HG03565 (cell line): ENCODE measurements around the gene ADAMTS12.

Experiments used
- ATAC-seq: cut with Tn5 transposase; IDR thresholded peaks from one replicate; pipeline ENCODE4 v1.9.1; 2021; ENCODE audit warnings: mild to moderate bottlenecking, moderate library complexity; ENCODE audit not compliant: unreplicated experiment

The ADAMTS12 gene

GRCh38 chr5:33725806-33726205 is 166.0 kb downstream of the ADAMTS12 start:
- no peak for ATAC-seq

GRCh38 chr5:33721491-33722200 is 170.1 kb downstream of the ADAMTS12 start:
- ATAC-seq = no peak

- no peak for ATAC-seq
Observed at GRCh38 chr5:33720176-33720575, 171.6 kb downstream of the ADAMTS12 start.

- no peak for ATAC-seq
Observed at GRCh38 chr5:33719769-33720168, 172.0 kb downstream of the ADAMTS12 start.

GRCh38 chr5:33715661-33716060 is 176.1 kb downstream of the ADAMTS12 start:
- ATAC-seq = no peak

GRCh38 chr5:33713136-33713765 is 178.5 kb downstream of the ADAMTS12 start:
- peak; percentile 84 for ATAC-seq

DNA sequence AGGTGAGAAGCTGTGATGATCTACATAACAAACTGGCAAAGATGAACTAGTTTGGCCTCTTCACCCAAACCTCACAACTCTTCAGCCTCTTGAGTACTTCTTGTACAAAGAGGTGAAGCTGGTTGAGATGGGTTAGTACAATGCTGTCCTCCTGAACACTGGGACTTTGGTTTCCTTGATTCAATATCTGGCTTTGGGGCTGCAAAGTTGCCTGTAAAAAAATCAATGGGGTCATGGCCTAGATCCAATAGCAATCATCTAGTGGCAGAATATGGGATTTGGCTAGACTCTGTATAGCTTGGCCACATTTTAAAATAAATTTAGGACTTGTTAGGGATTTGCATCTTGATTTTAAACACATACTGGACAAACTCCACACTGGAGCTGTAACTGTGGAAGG is 179.1 kb downstream of the ADAMTS12 start:
- no peak for ATAC-seq

DNA sequence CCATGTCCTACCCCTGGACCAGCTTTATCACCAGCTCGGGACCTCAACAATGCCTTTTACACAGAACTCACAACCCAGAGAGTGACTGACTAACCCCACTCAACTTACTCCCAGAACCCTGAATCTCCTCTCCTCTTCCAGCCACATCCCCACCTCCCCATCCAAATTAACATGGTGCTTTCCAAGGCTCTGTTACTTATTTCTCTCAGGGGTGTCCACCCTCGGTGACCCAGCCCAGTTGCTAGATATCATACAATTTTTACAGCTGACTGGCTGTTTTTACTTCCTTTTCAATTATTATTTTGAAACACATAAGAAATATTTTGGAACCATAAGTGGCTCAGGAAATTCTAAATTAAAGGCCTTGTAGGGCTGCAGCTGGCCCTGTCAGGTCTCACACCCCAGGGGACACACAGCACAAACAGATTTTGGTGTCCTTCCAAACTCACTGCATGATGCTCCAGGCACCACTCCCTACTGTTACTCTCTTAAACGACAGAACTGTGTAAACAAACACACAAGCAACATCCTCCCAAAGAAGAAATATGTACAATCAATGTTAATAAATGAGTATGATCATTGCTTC is 180.6 kb downstream of the ADAMTS12 start:
- no peak for ATAC-seq

GRCh38 chr5:33702867-33703266 is 188.9 kb downstream of the ADAMTS12 start:
- ATAC-seq = no peak

- ATAC-seq = no peak
Observed at GRCh38 chr5:33701951-33702350, 189.8 kb downstream of the ADAMTS12 start.

DNA sequence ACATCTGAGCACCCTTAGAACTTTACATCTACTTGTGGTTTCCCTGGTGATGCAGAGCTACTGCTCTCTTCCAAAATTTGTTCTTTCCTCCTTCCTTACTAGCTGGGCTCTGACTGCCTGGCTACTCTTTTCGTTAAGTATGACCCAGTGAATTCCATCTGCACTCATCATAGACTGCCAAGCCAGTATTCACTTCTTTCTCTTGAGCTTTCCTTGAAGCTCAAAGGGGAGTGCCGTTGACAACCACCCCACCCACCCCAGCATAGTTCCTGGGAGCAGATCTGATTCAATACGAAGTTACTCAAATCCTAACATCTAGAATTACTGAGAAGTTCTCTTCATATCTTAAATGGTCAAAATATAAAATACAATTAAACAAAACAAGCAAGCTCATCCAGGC is 190.5 kb downstream of the ADAMTS12 start:
- ATAC-seq = no peak

DNA sequence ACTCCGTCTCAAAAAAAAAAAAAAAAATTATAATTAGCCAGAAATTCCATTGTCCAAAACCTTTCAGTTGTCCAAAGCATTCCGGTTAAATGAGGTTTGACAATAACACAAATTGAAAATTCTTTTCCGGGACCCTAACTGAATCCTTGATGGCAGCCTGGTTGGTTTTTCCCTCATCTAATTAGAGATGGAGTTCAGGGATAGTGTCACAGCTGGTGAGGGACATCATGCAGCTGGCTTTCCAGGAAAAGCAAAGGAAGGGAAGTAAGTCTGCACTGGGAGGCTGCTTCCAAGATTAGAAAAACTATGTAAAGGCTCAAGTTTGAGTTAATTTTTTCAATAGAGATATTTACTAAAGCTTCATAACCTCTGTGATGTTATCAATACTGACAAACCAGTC is 195.4 kb downstream of the ADAMTS12 start:
- ATAC-seq = no peak

DNA sequence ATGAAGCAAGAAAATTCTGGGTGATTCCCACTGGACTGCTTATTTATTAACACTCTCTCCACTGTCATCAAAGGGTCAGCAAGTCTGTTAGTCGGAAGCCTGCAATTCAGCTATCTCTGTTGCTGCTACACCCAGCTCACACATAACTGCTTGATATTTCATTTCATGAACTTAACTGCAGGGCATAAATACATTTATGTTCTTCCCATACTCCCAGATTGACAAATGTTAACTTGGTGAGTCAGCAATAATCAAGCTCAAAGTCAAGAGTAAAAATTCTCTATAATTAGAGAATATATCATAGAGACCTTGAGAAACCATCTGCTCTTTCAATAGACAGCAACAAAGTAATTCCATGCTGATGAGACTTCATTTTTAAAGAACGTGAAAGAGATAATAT is 198.8 kb downstream of the ADAMTS12 start:
- ATAC-seq = no peak

DNA sequence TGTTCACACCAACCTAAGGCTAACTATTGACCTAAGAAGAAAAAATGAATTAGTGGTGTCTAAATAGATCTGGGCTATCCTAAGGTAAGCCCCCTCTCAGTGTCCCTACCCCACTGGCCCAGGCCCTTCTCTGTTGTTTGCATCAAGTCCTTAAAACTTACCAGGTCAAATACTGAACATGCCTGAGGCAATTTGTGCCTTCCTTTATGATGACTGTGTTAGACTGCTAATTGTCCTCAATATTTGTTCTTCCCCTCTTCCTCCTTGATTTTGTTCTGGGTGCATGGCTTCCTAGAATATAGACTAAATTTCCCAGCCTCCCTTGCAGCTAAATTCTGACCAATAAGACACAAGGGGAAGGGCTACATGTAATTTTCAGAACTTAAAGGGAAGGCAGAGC is 199.9 kb downstream of the ADAMTS12 start:
- ATAC-seq = no peak

- ATAC-seq = no peak
Observed at GRCh38 chr5:33690374-33691135, 201.2 kb downstream of the ADAMTS12 start.

DNA sequence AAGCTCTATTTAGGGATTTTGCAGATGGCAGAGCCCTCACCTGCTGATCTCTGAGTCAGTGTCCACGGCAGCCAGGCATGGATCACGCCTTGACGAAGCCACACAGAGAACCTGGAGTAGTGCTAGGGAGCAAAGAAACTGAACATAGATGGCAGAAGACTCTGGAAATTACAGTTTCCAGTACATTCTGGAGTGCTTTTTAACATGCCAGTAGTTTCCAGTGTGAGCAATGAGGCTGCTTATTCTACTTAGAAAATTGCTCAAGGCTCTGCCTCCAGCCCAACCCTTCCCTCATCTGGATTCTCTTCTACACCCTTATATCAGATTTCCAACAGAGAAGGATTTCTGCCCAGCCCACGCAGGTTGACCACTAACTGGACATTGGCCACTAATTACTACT is 203.3 kb downstream of the ADAMTS12 start:
- ATAC-seq = no peak

DNA sequence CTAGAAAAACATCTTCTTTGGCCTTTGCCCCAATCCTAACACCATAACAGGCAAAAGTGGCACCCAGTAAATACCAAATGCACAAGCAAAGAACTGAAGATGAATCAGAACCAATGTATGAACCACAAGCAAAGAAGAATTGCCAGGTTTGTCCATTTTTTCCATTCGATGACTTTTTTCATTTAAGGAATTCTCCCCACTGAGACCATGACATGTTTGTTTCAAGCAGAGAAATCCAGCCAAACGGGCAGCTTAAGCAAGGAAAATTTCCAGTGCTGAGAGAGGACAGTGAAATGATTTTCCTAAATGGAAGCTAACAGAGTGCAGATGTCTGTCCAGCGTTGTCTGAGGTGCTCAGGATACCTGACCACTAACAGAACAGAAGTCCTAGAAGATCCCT is 203.7 kb downstream of the ADAMTS12 start:
- no peak for ATAC-seq

DNA sequence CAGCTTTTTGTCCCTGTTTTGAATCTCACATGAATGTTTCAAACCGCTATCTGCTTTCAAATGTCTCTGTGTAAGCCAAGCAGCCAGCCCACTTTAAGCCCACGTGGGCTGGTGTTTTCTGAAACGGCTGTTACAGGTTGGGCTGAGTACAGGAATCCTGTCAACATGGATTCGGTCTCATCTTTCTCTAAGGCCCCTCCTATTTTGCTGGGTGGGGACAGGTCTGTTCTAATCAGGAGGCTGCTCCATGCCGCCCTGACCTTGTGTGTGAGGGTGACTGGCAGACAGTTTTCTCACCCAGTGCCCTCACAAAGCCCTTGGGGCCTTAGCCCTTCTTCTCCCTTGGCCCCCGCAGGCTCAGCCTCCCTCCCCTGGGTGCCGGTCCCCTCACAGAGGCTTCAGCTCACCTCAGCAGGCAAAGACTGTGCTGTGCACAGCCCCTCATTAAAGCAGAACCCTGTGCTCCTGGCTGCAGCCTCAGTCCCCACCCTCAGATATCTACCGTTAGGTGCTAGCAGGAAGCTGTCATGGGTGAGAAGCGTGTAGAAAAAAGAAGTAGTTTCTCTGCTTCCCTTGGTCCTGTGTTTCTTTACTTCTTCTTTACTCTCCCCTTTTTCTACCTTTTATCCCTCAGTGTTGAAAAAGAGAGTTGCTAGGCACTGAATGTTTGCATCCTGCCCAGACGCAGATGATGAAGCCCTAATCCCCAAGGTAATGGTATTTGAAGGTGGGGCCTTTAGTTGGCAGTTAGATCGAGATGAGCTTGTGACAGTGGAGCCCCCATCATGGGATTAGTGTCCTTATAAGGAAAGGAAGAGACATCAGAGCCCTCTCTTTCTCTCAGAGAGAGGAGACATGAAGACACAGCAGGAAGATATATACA is 205.7 kb downstream of the ADAMTS12 start:
- ATAC-seq = no peak

GRCh38 chr5:33684496-33685159 is 207.2 kb downstream of the ADAMTS12 start:
- no peak for ATAC-seq

- ATAC-seq = no peak
Observed at GRCh38 chr5:33679791-33680190, 212.0 kb downstream of the ADAMTS12 start.
